ACHN (cell line): ENCODE measurements around the gene RNF181.
"Not testable (repeated sequence)": the region's sequence is repeated elsewhere in the genome, so short reads cannot be mapped to it uniquely, and the experiment has no call there.

ENCODE experiments used
- DNase-seq: peaks from one replicate; pipeline ENCODE4 v3.0.0-alpha.2; 2015
- in situ Hi-C: cut with HindIII; loops from 2 replicates; pipeline ENCODE4 v1.10.0; 2017; ENCODE audit warnings: low sequenced_read_pairs, low pct_ligation_motif_present, low pct_unique_long_range_greater_than_20kb

Gene RNF181

GRCh38 chr2:85604568-85605339 lies 9.2 kb downstream of the RNF181 start:
- in situ Hi-C loops, result no loop called here
- no peak for DNase-seq

GRCh38 chr2:85605406-85606115 lies 10.0 kb downstream of the RNF181 start:
- DNase-seq, result no peak
- in situ Hi-C loops, result no loop called here

- DNase-seq, result no peak
- in situ Hi-C loops, result no loop called here
Measured at GRCh38 chr2:85606116-85606455, 10.5 kb downstream of the RNF181 start.

- in situ Hi-C loops, result no loop called here
- DNase-seq, result no peak
Measured at GRCh38 chr2:85607268-85608215, 12.0 kb downstream of the RNF181 start.

GRCh38 chr2:85611217-85611704 lies 15.7 kb downstream of the RNF181 start:
- in situ Hi-C loops, result no loop called here
- no peak for DNase-seq

- in situ Hi-C loops, result no loop called here
- peak; percentile 91 for DNase-seq
Measured at GRCh38 chr2:85611705-85612587, 16.4 kb downstream of the RNF181 start, which contains the start of gene C2orf68. Gene C2orf68 (minus strand): TSS chr2:85612066. CDS start chr2:85611984, 82 bp downstream.

- in situ Hi-C loops, result no loop called here
- no peak for DNase-seq
Measured at GRCh38 chr2:85613717-85614515, 18.4 kb downstream of the RNF181 start.

GRCh38 chr2:85614757-85615156 lies 19.2 kb downstream of the RNF181 start:
- in situ Hi-C loops, DNase-seq: not testable (repeated sequence)

- in situ Hi-C loops, result no loop called here
- DNase-seq, result no peak
Measured at GRCh38 chr2:85615413-85615728, 19.8 kb downstream of the RNF181 start.

- in situ Hi-C loops, DNase-seq: not testable (repeated sequence)
Measured at GRCh38 chr2:85617723-85618122, 22.2 kb downstream of the RNF181 start.

GRCh38 chr2:85619617-85620016 lies 24.1 kb downstream of the RNF181 start:
- in situ Hi-C loops, result no loop called here
- DNase-seq, result no peak

- DNase-seq, result no peak
- in situ Hi-C loops, result no loop called here
Measured at GRCh38 chr2:85621338-85621737, 25.8 kb downstream of the RNF181 start.

- in situ Hi-C loops, result no loop called here
- DNase-seq, result no peak
Measured at GRCh38 chr2:85623991-85624390, 28.4 kb downstream of the RNF181 start.

GRCh38 chr2:85628658-85629057 lies 33.1 kb downstream of the RNF181 start:
- in situ Hi-C loops, result no loop called here
- no peak for DNase-seq

- in situ Hi-C loops, result no loop called here
- DNase-seq, result no peak
Measured at GRCh38 chr2:85631316-85631715, 35.8 kb downstream of the RNF181 start.

- in situ Hi-C loops, result no loop called here
- no peak for DNase-seq
Measured at GRCh38 chr2:85635011-85635410, 39.5 kb downstream of the RNF181 start.

- DNase-seq, result no peak
- in situ Hi-C loops, result no loop called here
Measured at GRCh38 chr2:85635636-85636035, 40.1 kb downstream of the RNF181 start.
